ENCODE results near the gene COL13A1.

Gene COL13A1

GRCh38 chr10:69962746-69963135, 161.0 kb downstream of the COL13A1 start:
- DNase-seq (ENCODE audit: low read depth): no peak
- no peak overlapping the region for H3K4me3 ChIP-seq (ENCODE audit: low read depth, low read length)
- TF ChIP-seq, protein P1, sequence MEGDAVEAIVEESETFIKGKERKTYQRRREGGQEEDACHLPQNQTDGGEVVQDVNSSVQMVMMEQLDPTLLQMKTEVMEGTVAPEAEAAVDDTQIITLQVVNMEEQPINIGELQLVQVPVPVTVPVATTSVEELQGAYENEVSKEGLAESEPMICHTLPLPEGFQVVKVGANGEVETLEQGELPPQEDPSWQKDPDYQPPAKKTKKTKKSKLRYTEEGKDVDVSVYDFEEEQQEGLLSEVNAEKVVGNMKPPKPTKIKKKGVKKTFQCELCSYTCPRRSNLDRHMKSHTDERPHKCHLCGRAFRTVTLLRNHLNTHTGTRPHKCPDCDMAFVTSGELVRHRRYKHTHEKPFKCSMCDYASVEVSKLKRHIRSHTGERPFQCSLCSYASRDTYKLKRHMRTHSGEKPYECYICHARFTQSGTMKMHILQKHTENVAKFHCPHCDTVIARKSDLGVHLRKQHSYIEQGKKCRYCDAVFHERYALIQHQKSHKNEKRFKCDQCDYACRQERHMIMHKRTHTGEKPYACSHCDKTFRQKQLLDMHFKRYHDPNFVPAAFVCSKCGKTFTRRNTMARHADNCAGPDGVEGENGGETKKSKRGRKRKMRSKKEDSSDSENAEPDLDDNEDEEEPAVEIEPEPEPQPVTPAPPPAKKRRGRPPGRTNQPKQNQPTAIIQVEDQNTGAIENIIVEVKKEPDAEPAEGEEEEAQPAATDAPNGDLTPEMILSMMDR (IDR thresholded peaks at IDR 0.05; ENCODE audit: low read depth, low read length, missing control alignments): no peak
- in situ Hi-C loops (cut with HindIII; ENCODE audit: low sequenced_read_pairs): no loop called here

GRCh38 chr10:69963178-69963834, 161.6 kb downstream of the COL13A1 start:
- H3K4me3 ChIP-seq (ENCODE audit: low read depth, low read length): no peak overlapping the region
- no peak for DNase-seq (ENCODE audit: low read depth)
- TF ChIP-seq, protein P1 (IDR thresholded peaks at IDR 0.05; ENCODE audit: low read depth, low read length, missing control alignments): no peak
- in situ Hi-C loops (cut with HindIII; ENCODE audit: low sequenced_read_pairs): no loop called here

GRCh38 chr10:69963835-69964710, 162.4 kb downstream of the COL13A1 start:
- no peak overlapping the region for H3K4me3 ChIP-seq (ENCODE audit: low read depth, low read length)
- in situ Hi-C loops (cut with HindIII; ENCODE audit: low sequenced_read_pairs): no loop called here
- no peak for DNase-seq (ENCODE audit: low read depth)
- TF ChIP-seq, protein P1 (IDR thresholded peaks at IDR 0.05; ENCODE audit: low read depth, low read length, missing control alignments): no peak

GRCh38 chr10:69965086-69965485, 163.4 kb downstream of the COL13A1 start:
- in situ Hi-C loops (cut with HindIII; ENCODE audit: low sequenced_read_pairs): no loop called here
- DNase-seq (ENCODE audit: low read depth): no peak
- no peak overlapping the region for H3K4me3 ChIP-seq (ENCODE audit: low read depth, low read length)
- TF ChIP-seq, protein P1 (IDR thresholded peaks at IDR 0.05; ENCODE audit: low read depth, low read length, missing control alignments): no peak

- in situ Hi-C loops (cut with HindIII; ENCODE audit: low sequenced_read_pairs): no loop called here
- no peak for DNase-seq (ENCODE audit: low read depth)
- TF ChIP-seq, protein P1 (IDR thresholded peaks at IDR 0.05; ENCODE audit: low read depth, low read length, missing control alignments): no peak
- H3K4me3 ChIP-seq (ENCODE audit: low read depth, low read length): no peak overlapping the region
Observed at GRCh38 chr10:69965919-69966662, 164.4 kb downstream of the COL13A1 start.

DNA sequence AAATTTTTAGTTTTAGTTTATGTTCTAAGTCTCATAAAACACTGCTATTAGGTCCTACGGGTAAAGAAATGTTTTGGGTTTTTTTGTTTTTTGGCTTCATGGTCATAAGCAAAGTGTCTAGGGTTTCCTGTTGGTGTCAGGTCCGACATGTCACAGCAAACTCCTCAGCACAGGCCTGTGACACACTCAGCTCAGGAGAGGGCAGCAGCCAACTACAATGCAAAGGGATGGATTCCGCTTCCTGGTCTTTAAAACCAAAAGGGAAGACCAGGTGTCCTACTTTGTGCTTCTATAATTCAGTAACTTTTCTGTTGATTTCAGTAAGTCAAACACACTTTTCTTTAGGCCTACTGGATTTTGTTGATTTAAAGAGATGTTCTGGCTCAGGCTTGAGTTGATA, 167.1 kb downstream of the COL13A1 start:
- TF ChIP-seq, protein P1 (IDR thresholded peaks at IDR 0.05; ENCODE audit: low read depth, low read length, missing control alignments): peak; percentile 17
- DNase-seq (ENCODE audit: low read depth): no peak
- in situ Hi-C loops (cut with HindIII; ENCODE audit: low sequenced_read_pairs): no loop called here
- no peak overlapping the region for H3K4me3 ChIP-seq (ENCODE audit: low read depth, low read length)
